ENCODE results near the gene SERPINA5.

Gene SERPINA5

GRCh38 chr14:94548999-94549985 lies 31.9 kb upstream of the SERPINA5 start:
- DNase-seq (ENCODE audit: low read depth in 3 of 3, low spot score in 1 of 3) = peak in 1 of 3 donors; percentile 58

- DNase-seq (ENCODE audit: low read depth in 3 of 3, low spot score in 1 of 3) = no peak
Measured at GRCh38 chr14:94550041-94550440, 31.2 kb upstream of the SERPINA5 start.

- no peak for DNase-seq (ENCODE audit: low read depth in 3 of 3, low spot score in 1 of 3)
Measured at GRCh38 chr14:94555991-94556390, 25.2 kb upstream of the SERPINA5 start.

- DNase-seq (ENCODE audit: low read depth in 3 of 3, low spot score in 1 of 3) = no peak
Measured at GRCh38 chr14:94557327-94557726, 23.9 kb upstream of the SERPINA5 start.

- DNase-seq (ENCODE audit: low read depth in 3 of 3, low spot score in 1 of 3) = no peak
Measured at GRCh38 chr14:94558842-94559241, 22.4 kb upstream of the SERPINA5 start.

- DNase-seq (ENCODE audit: low read depth in 3 of 3, low spot score in 1 of 3) = no peak
Measured at GRCh38 chr14:94559638-94560290, 21.5 kb upstream of the SERPINA5 start.

- no peak for DNase-seq (ENCODE audit: low read depth in 3 of 3, low spot score in 1 of 3)
Measured at GRCh38 chr14:94560291-94560665, 20.9 kb upstream of the SERPINA5 start.

GRCh38 chr14:94560751-94561655 lies 20.2 kb upstream of the SERPINA5 start, which contains the start of gene SERPINA4:
Gene SERPINA4, plus strand, starts transcription at chr14:94561442. Its CDS starts 2,041 bp downstream, at chr14:94563483.
- no peak for DNase-seq (ENCODE audit: low read depth in 3 of 3, low spot score in 1 of 3)

GRCh38 chr14:94561656-94562010 lies 19.6 kb upstream of the SERPINA5 start:
- DNase-seq (ENCODE audit: low read depth in 3 of 3, low spot score in 1 of 3) = no peak

- DNase-seq (ENCODE audit: low read depth in 3 of 3, low spot score in 1 of 3) = no peak
Measured at GRCh38 chr14:94562022-94562421, 19.2 kb upstream of the SERPINA5 start.

GRCh38 chr14:94562941-94563883 lies 18.0 kb upstream of the SERPINA5 start:
- no peak for DNase-seq (ENCODE audit: low read depth in 3 of 3, low spot score in 1 of 3)

- DNase-seq (ENCODE audit: low read depth in 3 of 3, low spot score in 1 of 3) = no peak
Measured at GRCh38 chr14:94564381-94564780, 16.8 kb upstream of the SERPINA5 start.

- DNase-seq (ENCODE audit: low read depth in 3 of 3, low spot score in 1 of 3) = no peak
Measured at GRCh38 chr14:94568186-94568585, 13.0 kb upstream of the SERPINA5 start.

- no peak for DNase-seq (ENCODE audit: low read depth in 3 of 3, low spot score in 1 of 3)
Measured at GRCh38 chr14:94569381-94570001, 11.7 kb upstream of the SERPINA5 start.

- no peak for DNase-seq (ENCODE audit: low read depth in 3 of 3, low spot score in 1 of 3)
Measured at GRCh38 chr14:94570002-94570400, 11.2 kb upstream of the SERPINA5 start.

GRCh38 chr14:94570440-94570839 lies 10.8 kb upstream of the SERPINA5 start:
- no peak for DNase-seq (ENCODE audit: low read depth in 3 of 3, low spot score in 1 of 3)

GRCh38 chr14:94571395-94571794 lies 9.8 kb upstream of the SERPINA5 start:
- DNase-seq (ENCODE audit: low read depth in 3 of 3, low spot score in 1 of 3) = no peak

- DNase-seq (ENCODE audit: low read depth in 3 of 3, low spot score in 1 of 3) = no peak
Measured at GRCh38 chr14:94571950-94572349, 9.3 kb upstream of the SERPINA5 start.

- DNase-seq (ENCODE audit: low read depth in 3 of 3, low spot score in 1 of 3) = no peak
Measured at GRCh38 chr14:94572637-94573303, 8.5 kb upstream of the SERPINA5 start.

Measured in stimulated activated CD4-positive, alpha-beta T cell treated with anti-CD3 and anti-CD28 coated beads, TNF-alpha, amount 100 ng/mL, for 1 hour (primary cell).